GM18511 (cell line): Measurements from ENCODE around the gene MASP1.
"Not testable (repeated sequence)": the region's sequence is repeated elsewhere in the genome, so short reads cannot be mapped to it uniquely, and the experiment has no call there.

Experiments
- ATAC-seq: cut with Tn5 transposase; IDR thresholded peaks from one replicate; pipeline ENCODE4 v1.9.1; 2021; ENCODE audit warnings: mild to moderate bottlenecking, moderate library complexity; ENCODE audit not compliant: unreplicated experiment

Gene MASP1

GRCh38 chr3:187267306-187267705 is 24.2 kb downstream of the MASP1 start:
- no peak for ATAC-seq

DNA sequence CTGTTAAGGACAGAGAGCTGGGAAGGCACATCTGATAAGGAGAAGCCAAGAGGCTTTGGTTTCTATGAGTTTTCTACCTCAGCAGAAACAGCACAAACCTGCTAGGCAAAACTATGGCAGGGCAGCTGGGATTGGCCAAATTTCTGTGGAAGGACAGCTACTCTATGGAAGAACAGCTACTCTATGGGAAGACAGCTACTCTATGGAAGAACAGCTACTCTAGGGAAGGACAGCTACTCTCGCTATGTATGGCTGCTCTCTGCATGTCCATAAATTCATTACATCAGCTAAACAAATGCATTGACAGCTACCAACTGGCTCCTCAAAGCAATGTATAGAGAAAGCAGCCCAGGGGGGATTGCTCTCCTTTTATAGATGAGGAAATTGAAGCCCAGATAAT is 24.8 kb downstream of the MASP1 start:
- ATAC-seq = no peak

GRCh38 chr3:187265461-187265955 is 26.0 kb downstream of the MASP1 start:
- ATAC-seq = no peak

DNA sequence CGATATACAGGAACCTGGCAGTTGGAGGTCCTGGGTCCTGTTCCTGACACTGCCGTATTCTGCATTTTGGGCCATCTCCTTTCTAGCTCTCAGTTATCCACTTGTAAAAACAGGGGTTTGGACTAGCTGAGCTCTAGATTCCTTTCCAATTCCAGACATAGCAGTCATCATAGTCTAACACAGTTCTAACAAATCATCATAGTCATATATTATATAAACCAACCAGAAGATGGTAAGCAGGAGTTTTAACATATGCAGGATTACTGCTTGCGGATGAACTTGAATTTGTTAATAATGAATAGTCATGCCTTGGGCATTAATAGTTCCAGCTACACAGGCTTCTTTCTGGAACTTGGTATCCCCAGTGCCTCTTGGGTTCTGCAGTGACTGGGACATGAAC is 26.6 kb downstream of the MASP1 start:
- ATAC-seq = no peak

GRCh38 chr3:187264021-187264420 is 27.5 kb downstream of the MASP1 start:
- ATAC-seq = no peak

DNA sequence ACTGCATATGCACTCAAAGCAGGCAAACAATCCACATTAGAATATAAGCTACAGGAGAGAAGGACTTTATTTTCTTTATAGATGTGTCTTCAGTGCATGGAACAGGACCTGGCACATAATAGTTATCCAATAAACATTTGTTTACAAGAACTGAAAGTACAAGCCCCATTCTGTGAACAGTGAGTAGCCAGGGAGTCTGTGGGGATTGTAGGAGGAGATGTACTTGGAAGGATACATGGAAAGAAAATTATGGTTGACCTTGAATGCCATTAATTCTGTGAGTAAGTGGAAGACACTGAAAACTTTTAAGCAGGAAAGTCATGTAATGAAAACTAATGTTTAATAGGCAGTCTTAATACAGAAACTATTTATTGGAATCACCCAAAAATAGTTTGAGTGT is 28.3 kb downstream of the MASP1 start:
- ATAC-seq = no peak

- no peak for ATAC-seq
These were observed 29.2 kb downstream of the MASP1 start for GRCh38 chr3:187262360-187262759.

GRCh38 chr3:187261541-187261969 is 30.0 kb downstream of the MASP1 start:
- no peak for ATAC-seq

DNA sequence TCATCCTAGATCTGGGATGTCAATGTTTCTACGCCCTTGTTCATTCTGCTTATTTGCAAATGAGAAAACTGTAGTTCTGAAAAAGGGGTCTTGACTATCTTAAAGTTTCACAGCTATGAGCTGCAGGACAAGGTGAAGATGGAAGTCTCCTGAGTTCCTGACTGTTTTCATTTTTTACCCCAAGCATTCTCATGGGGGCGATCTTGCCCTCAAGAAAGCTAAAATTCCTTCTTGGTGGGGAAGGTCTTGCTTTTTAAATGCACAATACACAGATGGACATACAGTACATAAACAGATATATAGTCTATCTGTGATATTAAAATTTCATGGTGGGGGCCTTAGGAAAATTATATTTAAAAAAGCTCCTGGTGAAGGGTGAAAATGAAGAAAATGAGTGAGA is 32.4 kb downstream of the MASP1 start:
- no peak for ATAC-seq

DNA sequence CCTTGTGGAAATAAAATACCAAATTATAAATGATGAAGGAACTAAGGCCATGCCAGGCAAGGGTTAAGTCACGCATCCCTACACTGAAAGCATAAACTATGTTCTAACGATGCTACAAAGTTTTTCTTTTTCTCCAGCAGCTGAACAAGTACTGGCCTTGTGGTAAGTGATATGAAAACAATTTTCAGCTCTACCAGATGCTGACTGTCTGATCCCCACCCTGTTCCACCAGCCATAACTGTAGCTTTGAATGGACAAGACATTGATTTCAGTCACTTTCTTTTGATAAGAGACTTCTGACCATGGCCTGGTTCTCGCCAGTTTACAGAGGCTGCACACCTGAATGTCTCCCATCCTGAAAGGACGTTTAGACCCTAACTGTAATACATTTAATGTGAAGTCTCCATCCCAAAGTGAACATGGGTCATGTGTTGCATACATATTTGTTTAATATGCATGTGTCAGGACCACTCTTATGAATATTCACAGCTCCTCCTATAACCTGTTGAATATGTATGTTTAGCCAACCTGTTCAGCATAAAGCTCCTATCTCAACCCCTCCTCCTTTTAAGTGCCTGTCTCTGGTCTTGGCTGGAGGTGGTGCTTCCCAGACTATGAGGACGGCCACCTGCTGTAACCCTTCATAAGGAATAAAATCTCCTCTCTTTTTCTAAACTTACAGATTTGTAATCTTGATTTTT is 33.4 kb downstream of the MASP1 start:
- ATAC-seq = no peak

DNA sequence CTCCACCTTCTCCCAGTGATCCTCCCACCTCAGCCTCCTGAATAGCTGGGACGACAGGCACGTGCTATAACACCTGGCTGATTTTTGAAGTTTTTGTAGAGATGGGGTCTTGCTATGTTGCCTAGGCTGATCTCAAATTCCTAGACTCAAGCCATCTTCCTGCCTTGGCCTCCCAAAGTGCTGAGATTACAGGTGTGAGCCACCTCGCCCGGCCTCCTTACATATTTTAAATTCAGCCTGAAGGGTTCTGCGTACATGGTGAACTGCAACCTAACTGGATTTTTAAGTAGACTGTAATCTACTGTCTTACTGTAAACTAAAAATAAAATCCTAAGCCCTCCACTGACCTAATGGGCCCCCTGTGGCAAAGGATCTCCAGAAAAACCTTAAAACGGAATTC is 34.1 kb downstream of the MASP1 start:
- no peak for ATAC-seq

GRCh38 chr3:187256051-187256616 is 35.4 kb downstream of the MASP1 start:
- ATAC-seq = no peak

GRCh38 chr3:187255314-187255713 is 36.2 kb downstream of the MASP1 start:
- ATAC-seq = no peak

GRCh38 chr3:187252311-187252710 is 39.2 kb downstream of the MASP1 start:
- no peak for ATAC-seq

DNA sequence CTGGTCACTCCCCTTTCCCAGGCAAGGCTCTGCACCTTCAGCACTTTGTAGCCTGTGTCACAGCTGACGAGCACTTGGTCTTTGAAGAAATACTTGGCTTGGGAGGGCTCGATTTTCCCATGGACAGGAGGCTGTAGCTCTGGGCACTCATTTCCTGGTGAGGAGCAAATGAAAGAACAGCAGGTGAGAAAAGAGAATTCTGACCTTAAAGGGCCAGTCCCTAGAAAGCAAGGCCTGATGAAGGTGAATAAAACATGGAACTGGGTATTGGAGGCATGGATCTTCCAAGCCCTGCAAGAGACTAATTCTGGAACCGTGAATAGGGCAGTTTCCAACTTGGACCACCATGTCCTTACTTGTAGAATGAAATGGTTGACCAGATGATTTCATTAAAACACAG is 39.9 kb downstream of the MASP1 start:
- ATAC-seq = no peak

- ATAC-seq = no peak
These were observed 44.1 kb downstream of the MASP1 start for GRCh38 chr3:187247398-187247797.

- no peak for ATAC-seq
These were observed 47.5 kb downstream of the MASP1 start for GRCh38 chr3:187243933-187244524.

- ATAC-seq = no peak
These were observed 48.6 kb downstream of the MASP1 start for GRCh38 chr3:187242900-187243299.

DNA sequence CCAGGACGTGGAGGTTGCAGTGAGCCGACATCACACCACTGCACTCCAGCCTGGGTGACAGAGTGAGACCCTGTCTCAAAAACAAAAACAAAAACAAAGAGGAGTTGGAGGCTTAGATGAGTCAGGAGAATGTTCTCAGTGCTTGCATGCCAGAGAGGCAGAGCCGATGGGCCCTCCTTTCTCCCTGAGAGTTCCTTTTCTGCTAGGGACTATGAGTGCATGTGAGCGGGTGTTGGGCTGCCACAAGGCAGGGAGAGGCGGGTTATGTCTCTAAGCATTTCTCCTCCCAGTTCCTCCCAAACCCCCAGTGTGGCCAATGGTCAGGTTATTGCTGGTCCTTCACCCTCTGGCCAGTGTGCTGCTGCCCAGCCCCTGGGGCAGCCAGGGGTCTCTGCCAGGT is 49.1 kb downstream of the MASP1 start:
- no peak for ATAC-seq

GRCh38 chr3:187238835-187239234 is 52.7 kb downstream of the MASP1 start:
- ATAC-seq = not testable (repeated sequence)

DNA sequence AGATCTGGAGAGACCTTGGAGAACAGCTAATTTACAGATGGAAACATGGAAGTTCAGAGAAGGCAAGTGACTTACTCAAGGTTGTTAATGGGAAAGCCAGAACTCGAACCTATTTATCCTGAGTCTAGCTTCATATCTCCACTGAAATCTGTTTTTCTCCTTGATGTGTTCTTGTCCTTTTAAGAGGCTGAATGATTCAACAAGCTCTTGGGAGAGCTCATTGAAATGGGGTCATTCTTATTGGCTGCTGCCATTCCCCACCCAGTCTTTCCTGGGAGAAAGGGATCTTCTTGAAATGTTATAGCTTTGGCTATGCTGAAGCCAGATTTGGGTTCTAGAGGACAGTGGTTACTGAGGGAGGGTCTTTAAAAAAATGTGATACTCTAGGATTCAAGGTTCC is 53.3 kb downstream of the MASP1 start:
- no peak for ATAC-seq

DNA sequence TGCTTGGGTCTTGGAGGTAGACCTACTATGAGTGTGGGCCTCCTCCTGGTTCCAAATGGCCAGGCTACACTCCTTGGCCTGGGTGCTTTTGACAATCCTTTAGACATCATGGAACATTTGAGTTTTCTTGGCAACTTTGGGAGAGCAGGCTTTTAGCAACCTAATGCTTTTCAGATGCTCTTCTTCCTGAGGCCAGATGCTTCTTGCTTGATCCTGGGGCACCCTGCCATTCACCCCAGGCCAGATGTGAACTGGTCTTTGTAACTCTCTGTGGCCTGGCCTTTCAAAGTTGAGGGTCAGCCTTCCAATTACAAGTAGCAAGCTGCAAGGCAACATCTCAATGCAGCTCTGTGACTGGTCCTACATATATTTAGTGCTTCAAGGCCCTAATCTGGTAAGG is 53.8 kb downstream of the MASP1 start:
- ATAC-seq = no peak
